SU-DHL-6 (cell line): ENCODE results near the gene EXOSC10.

Experiments used
- EZH2phosphoT487 ChIP-seq: fragments of 200-600 bp; sonication (generic), shearing (Covaris generic); conservative IDR thresholded peaks from 2 replicates; pipeline ENCODE4 v1.6.1; 2018; ENCODE audit warnings: mild to moderate bottlenecking, antibody characterized with exemption, low read length, moderate library complexity, mixed read lengths
- TF ChIP-seq, protein P1 (sequence below): fragments of 200-600 bp; sonication (generic); IDR thresholded peaks from one replicate; pipeline ENCODE4 v1.5.1; 2017; ENCODE audit warnings: antibody characterized with exemption, mild to moderate bottlenecking, low read length, moderate library complexity; ENCODE audit not compliant: insufficient read depth, poor library complexity, severe bottlenecking

DNA sequence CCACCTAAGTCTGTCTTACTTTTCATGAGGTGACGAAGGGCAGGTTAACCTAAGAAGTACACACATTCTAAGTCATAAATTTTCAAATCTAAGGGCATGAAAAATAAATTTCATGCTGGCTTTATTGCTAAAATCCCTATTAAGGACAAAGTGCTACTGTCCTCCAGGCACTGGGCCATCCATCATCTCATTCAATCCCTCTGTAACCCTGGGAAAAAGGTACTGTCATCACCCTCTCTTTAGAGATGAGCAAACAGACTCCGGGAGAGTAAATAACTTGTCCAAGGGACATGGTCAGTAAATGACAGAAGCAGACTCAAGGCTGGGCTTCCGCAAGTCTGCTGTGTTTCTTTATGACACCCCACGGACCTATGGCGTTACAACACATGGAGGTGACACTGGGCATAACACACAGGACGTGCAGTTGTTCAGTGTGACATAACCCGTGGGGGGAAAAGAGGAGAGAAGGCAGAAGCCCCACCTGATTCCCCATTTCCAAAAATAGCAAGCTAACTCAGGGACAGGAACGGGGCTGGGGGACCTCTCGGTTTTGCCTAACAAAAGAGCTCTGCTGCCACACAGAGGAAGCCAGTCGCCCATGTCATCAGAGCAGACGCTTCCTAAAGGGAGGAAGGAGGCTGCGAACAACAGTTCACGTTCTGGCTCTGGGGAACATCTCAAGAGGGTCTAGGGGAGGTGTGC lies 27.3 kb downstream of the EXOSC10 start:
- TF ChIP-seq, protein P1, sequence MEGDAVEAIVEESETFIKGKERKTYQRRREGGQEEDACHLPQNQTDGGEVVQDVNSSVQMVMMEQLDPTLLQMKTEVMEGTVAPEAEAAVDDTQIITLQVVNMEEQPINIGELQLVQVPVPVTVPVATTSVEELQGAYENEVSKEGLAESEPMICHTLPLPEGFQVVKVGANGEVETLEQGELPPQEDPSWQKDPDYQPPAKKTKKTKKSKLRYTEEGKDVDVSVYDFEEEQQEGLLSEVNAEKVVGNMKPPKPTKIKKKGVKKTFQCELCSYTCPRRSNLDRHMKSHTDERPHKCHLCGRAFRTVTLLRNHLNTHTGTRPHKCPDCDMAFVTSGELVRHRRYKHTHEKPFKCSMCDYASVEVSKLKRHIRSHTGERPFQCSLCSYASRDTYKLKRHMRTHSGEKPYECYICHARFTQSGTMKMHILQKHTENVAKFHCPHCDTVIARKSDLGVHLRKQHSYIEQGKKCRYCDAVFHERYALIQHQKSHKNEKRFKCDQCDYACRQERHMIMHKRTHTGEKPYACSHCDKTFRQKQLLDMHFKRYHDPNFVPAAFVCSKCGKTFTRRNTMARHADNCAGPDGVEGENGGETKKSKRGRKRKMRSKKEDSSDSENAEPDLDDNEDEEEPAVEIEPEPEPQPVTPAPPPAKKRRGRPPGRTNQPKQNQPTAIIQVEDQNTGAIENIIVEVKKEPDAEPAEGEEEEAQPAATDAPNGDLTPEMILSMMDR, result no peak
- no peak for TF ChIP-seq EZH2phosphoT487
